HG02981 (cell line): ENCODE results near the gene VASP.
A peak's percentile ranks its signal among the peaks of the same experiment; 100 is the strongest.

Experiments
- ATAC-seq: cut with Tn5 transposase; IDR thresholded peaks from one replicate; pipeline ENCODE4 v1.9.1; 2021; ENCODE audit warnings: mild to moderate bottlenecking, moderate library complexity; ENCODE audit not compliant: unreplicated experiment

Gene VASP

GRCh38 chr19:45514376-45515051, 7.2 kb downstream of the VASP start:
- no peak for ATAC-seq

- ATAC-seq: no peak
These were observed 7.9 kb downstream of the VASP start for GRCh38 chr19:45515081-45515624.

- no peak for ATAC-seq
These were observed 8.6 kb downstream of the VASP start for GRCh38 chr19:45515807-45516401.

- no peak for ATAC-seq
These were observed 10.0 kb downstream of the VASP start for GRCh38 chr19:45517238-45517637.

- ATAC-seq: no peak
These were observed 10.6 kb downstream of the VASP start for GRCh38 chr19:45517641-45518468.

- ATAC-seq: no peak
These were observed 11.2 kb downstream of the VASP start for GRCh38 chr19:45518469-45518826.

GRCh38 chr19:45522010-45522941, 15.0 kb downstream of the VASP start:
- no peak for ATAC-seq

- ATAC-seq: peak; percentile 75
These were observed 16.5 kb downstream of the VASP start for GRCh38 chr19:45523642-45524256.

GRCh38 chr19:45524575-45525129, 17.4 kb downstream of the VASP start:
- ATAC-seq: no peak

GRCh38 chr19:45526143-45526542, 18.9 kb downstream of the VASP start:
- ATAC-seq: no peak

GRCh38 chr19:45526971-45527370, 19.7 kb downstream of the VASP start:
- no peak for ATAC-seq

GRCh38 chr19:45527731-45528130, 20.5 kb downstream of the VASP start:
- ATAC-seq: no peak

- no peak for ATAC-seq
These were observed 21.0 kb downstream of the VASP start for GRCh38 chr19:45528149-45528743.

GRCh38 chr19:45528744-45529419, 21.6 kb downstream of the VASP start:
- ATAC-seq: no peak

- ATAC-seq: no peak
These were observed 22.1 kb downstream of the VASP start for GRCh38 chr19:45529420-45529785.

- ATAC-seq: no peak
These were observed 24.1 kb downstream of the VASP start for GRCh38 chr19:45531349-45531748.

GRCh38 chr19:45539459-45539858, 32.2 kb downstream of the VASP start:
- ATAC-seq: no peak

GRCh38 chr19:45542234-45542668, 35.0 kb downstream of the VASP start:
- no peak for ATAC-seq

GRCh38 chr19:45547211-45547770, 40.0 kb downstream of the VASP start:
- ATAC-seq: no peak
